BJ (cell line): Measurements from ENCODE around the gene MSH2. TPM values are rescaled to one million over a fixed set of nuclear protein-coding genes. Genes with fewer than 3 reads are reported as not detected.

ENCODE experiments used
- CTCF ChIA-PET: fragments of 350-600 bp; formaldehyde crosslinking; extraction: SDS; loops from one replicate; lab custom pipeline; 2021; ENCODE audit warnings: antibody characterized with exemption, inconsistent platforms; lab: Yijun Ruan, JAX
- POLR2A ChIA-PET: fragments of 300-600 bp; sonication (Branson Sonifier 250); formaldehyde crosslinking; extraction: SDS; loops from one replicate; lab custom pipeline; 2021; ENCODE audit warnings: antibody characterized with exemption; lab: Charles Lee
- DNase-seq: peaks from one replicate; pipeline ENCODE4 v3.0.0-alpha.2; 2011; ENCODE audit warnings: low read depth
- H3K27me3 ChIP-seq: 2 replicates; pipeline ENCODE4 v1.6.0; 2011; ENCODE audit warnings: low read length; ENCODE audit not compliant: control insufficient read depth, insufficient read depth
- H3K36me3 ChIP-seq: 2 replicates; pipeline ENCODE4 v1.5.1; 2011; ENCODE audit warnings: low read length; ENCODE audit not compliant: control insufficient read depth, insufficient read depth
- H3K4me3 ChIP-seq: 2 replicates; pipeline ENCODE4 v1.5.1; 2011; ENCODE audit warnings: low read depth, mild to moderate bottlenecking, control low read depth, low read length
- polyA plus RNA-seq: library from polyadenylated mRNA; depleted of rRNA; stranded (reverse); fragments of >200 nt; gene quantifications from 2 replicates; pipeline ENCODE4 v1.2.3, GENCODE V29; 2011
- TF ChIP-seq, protein P1 (sequence below): IDR thresholded peaks from 2 replicates; pipeline ENCODE4 v1.5.1; 2011; ENCODE audit warnings: low read depth, mild to moderate bottlenecking, control low read depth, inconsistent platforms, low read length, moderate library complexity; ENCODE audit not compliant: insufficient read depth

Gene MSH2
- polyA plus RNA-seq, 1 experiment = 4.9 TPM

DNA sequence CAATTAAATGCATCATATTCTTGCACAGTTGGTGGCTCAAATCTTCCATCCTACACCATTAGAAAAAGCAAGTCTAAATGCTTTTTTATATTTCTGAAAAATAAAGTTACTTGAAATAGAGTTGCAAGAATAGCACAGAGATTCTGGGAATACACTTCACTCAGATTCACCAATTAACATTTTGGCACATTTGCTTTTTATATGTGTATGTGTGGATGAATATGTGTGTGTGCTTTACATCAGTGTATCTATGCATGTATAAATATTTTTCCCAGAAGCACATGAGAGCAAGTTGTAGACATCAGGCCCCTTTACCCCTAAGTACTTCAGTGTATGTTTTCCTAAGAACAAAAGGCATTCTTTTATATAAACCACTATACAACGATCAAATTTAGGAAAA lies 27.6 kb upstream of the MSH2 start:
- no peaks in the 10 kb centered on the region for H3K36me3 ChIP-seq
- H3K27me3 ChIP-seq = peaks cover 2% of the 10 kb centered on the region
- TF ChIP-seq, protein P1, sequence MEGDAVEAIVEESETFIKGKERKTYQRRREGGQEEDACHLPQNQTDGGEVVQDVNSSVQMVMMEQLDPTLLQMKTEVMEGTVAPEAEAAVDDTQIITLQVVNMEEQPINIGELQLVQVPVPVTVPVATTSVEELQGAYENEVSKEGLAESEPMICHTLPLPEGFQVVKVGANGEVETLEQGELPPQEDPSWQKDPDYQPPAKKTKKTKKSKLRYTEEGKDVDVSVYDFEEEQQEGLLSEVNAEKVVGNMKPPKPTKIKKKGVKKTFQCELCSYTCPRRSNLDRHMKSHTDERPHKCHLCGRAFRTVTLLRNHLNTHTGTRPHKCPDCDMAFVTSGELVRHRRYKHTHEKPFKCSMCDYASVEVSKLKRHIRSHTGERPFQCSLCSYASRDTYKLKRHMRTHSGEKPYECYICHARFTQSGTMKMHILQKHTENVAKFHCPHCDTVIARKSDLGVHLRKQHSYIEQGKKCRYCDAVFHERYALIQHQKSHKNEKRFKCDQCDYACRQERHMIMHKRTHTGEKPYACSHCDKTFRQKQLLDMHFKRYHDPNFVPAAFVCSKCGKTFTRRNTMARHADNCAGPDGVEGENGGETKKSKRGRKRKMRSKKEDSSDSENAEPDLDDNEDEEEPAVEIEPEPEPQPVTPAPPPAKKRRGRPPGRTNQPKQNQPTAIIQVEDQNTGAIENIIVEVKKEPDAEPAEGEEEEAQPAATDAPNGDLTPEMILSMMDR = no peak
- H3K4me3 ChIP-seq = no peak overlapping the region
- DNase-seq = no peak
- POLR2A ChIA-PET = interaction anchor here (0.7 kb wide), 1 partner anchor 55 kb away, joined by 11 read pairs; no protein-coding TSS in a partner anchor
- CTCF ChIA-PET = interaction anchor here (3.3 kb wide), 1 partner anchor 40 kb away, joined by 10 read pairs; no protein-coding TSS in a partner anchor

DNA sequence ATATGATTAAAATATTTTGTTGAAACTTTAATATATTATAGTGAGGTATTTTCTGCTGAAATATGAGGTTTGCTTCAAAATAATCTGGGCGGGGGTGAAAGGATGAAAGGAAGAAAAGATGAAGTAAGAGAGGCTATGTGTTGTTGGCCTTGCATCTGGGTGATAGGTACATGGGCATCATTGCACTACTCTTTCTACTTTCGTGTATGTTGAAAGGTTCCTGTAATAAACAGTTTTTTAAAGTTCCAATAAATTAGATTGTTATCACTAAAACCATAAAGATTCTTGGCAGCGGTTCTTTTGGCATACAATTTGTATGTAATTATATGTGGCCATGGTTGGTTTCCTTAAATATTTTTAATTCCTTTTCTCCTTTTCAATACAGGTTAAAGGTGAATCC lies 23.6 kb upstream of the MSH2 start:
- TF ChIP-seq, protein P1 = no peak
- POLR2A ChIA-PET = no interaction called here
- H3K4me3 ChIP-seq = no peak overlapping the region
- DNase-seq = no peak
- CTCF ChIA-PET = interaction anchor here (1.4 kb wide), 1 partner anchor 44 kb away, joined by 3 read pairs; no protein-coding TSS in a partner anchor
- H3K36me3 ChIP-seq = no peaks in the 10 kb centered on the region
- H3K27me3 ChIP-seq = peaks cover under 1% of the 10 kb centered on the region

DNA sequence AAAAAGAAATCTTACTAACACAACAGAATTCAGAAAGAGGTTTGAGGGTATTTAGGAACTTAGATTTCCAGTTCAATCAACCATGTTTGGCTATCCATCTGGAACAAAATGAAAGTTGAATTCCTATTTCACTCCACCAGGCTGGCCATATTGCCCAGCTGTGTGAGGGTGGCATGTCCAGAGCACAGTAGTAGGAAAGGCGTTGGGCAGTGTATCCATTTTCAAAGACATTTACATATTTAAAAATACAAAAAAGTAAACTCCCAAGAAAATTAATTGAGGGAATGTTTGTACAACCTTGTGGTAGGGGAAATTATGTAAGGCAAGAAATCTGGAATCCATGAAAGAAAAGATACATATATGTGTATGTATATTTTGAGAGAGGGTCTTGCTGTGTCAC lies 21.5 kb upstream of the MSH2 start:
- Histone ChIP-seq H3K36me3 (no peaks in the 10 kb centered on the region), H3K4me3 (no peak overlapping the region), H3K27me3 (no peaks in the 10 kb centered on the region)
- DNase-seq = no peak
- ChIA-PET CTCF (interaction anchor here (1.3 kb wide), 1 partner anchor 46 kb away, joined by 5 read pairs; no protein-coding TSS in a partner anchor), POLR2A (no interaction called here)
- TF ChIP-seq, protein P1 = no peak

DNA sequence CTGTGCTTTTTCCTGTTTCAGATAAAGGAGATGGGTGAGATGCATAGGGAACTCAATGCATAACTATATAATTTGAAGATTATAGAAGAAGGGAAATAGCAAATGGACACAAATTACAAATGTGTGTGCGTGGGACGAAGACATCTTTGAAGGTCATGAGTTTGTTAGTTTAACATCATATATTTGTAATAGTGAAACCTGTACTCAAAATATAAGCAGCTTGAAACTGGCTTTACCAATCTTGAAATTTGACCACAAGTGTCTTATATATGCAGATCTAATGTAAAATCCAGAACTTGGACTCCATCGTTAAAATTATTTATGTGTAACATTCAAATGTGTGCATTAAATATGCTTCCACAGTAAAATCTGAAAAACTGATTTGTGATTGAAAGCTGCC lies 16.4 kb upstream of the MSH2 start:
- H3K4me3 ChIP-seq = no peak overlapping the region
- no peak for DNase-seq
- ChIA-PET CTCF (interaction anchor here (0.7 to 3.6 kb wide), 2 partner anchors 14 to 52 kb away, joined by 3 to 156 read pairs; no protein-coding TSS in a partner anchor), POLR2A (no interaction called here)
- H3K27me3 ChIP-seq = 0 out of 2 replicates have a peak, but pooled peaks cover 2% of the 10 kb centered on the region
- no peaks in the 10 kb centered on the region for H3K36me3 ChIP-seq
- TF ChIP-seq, protein P1 = no peak

DNA sequence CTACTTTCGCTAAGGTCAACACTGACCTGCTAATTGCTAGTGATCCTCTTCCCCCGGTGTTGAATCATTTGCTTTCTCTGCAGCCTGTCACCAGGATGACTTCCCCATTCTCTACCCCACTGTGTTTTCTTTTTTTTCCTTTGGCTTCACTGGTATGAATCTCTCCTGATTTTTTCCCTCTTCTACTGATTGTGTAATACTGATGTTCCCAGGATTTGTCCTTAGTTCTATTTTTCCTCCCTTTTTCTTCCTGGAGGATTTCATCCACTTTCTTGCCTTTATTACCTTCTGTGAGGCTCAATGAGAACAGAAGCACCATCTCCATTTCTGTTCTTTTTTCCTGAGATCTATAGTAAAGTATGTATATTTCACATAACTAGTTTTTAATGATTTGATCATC lies 14.1 kb upstream of the MSH2 start:
- CTCF ChIA-PET = interaction anchor here (0.5 to 3.6 kb wide), 16 partner anchors 10 to 718 kb away, joined by 3 to 156 read pairs (median 5); no protein-coding TSS in a partner anchor
- no peak for DNase-seq
- Histone ChIP-seq H3K27me3 (0 out of 2 replicates have a peak, but pooled peaks cover 2% of the 10 kb centered on the region), H3K36me3 (no peaks in the 10 kb centered on the region), H3K4me3 (no peak overlapping the region)
- TF ChIP-seq, protein P1 = no peak
- POLR2A ChIA-PET = interaction anchor here (1.4 kb wide), 1 partner anchor 54 kb away, joined by 3 read pairs; no protein-coding TSS in a partner anchor
